Stimulated activated CD4-positive, alpha-beta T cell treated with anti-CD3 and anti-CD28 coated beads, TNF-alpha, amount 100 ng/mL, for 24 hours (primary cell): ENCODE data around the gene SNPH.

Source experiments
- DNase-seq, 3 experiments: peaks; one replicate each; pipeline ENCODE4 v3.0.0-alpha.2; 2020; ENCODE audit warnings: low read depth in 3 of 3

Gene SNPH

GRCh38 chr20:1264727-1265126, 1.4 kb upstream of the SNPH start:
- no peak for DNase-seq

- DNase-seq, result no peak
Measured at GRCh38 chr20:1265226-1265915, 723 bp upstream of the SNPH start.

- DNase-seq, result no peak
Measured at GRCh38 chr20:1265916-1266166, 253 bp upstream of the SNPH start.

GRCh38 chr20:1267161-1267560, 1.1 kb downstream of the SNPH start:
- DNase-seq, result no peak

GRCh38 chr20:1267809-1268374, 1.8 kb downstream of the SNPH start:
- DNase-seq, result no peak

- no peak for DNase-seq
Measured at GRCh38 chr20:1269235-1269634, 3.1 kb downstream of the SNPH start.

GRCh38 chr20:1269850-1270249, 3.8 kb downstream of the SNPH start:
- DNase-seq, result no peak

- DNase-seq, result no peak
Measured at GRCh38 chr20:1272368-1273100, 6.4 kb downstream of the SNPH start.

- DNase-seq, result no peak
Measured at GRCh38 chr20:1273366-1273765, 7.3 kb downstream of the SNPH start.

GRCh38 chr20:1274485-1275311, 8.6 kb downstream of the SNPH start:
- no peak for DNase-seq

GRCh38 chr20:1275919-1276318, 9.8 kb downstream of the SNPH start:
- DNase-seq, result no peak

GRCh38 chr20:1277529-1278322, 11.6 kb downstream of the SNPH start:
- DNase-seq, result no peak

GRCh38 chr20:1278993-1279392, 12.9 kb downstream of the SNPH start:
- DNase-seq, result no peak

- no peak for DNase-seq
Measured at GRCh38 chr20:1280195-1281102, 14.4 kb downstream of the SNPH start.

- DNase-seq, result no peak
Measured at GRCh38 chr20:1281279-1282057, 15.4 kb downstream of the SNPH start.

GRCh38 chr20:1282966-1283365, 16.9 kb downstream of the SNPH start:
- DNase-seq, result no peak

- DNase-seq, result no peak
Measured at GRCh38 chr20:1283522-1284510, 17.7 kb downstream of the SNPH start.

- DNase-seq, result no peak
Measured at GRCh38 chr20:1286267-1287024, 20.4 kb downstream of the SNPH start.
